ENCODE measurements around the gene GBGT1.
"Not testable (repeated sequence)": the region's sequence is repeated elsewhere in the genome, so short reads cannot be mapped to it uniquely, and the experiment has no call there.

GRCh38 chr9:133208880-133209300, 45.2 kb upstream of the GBGT1 start, which contains the start of gene OBP2B:
- TF ChIP-seq, protein P1, sequence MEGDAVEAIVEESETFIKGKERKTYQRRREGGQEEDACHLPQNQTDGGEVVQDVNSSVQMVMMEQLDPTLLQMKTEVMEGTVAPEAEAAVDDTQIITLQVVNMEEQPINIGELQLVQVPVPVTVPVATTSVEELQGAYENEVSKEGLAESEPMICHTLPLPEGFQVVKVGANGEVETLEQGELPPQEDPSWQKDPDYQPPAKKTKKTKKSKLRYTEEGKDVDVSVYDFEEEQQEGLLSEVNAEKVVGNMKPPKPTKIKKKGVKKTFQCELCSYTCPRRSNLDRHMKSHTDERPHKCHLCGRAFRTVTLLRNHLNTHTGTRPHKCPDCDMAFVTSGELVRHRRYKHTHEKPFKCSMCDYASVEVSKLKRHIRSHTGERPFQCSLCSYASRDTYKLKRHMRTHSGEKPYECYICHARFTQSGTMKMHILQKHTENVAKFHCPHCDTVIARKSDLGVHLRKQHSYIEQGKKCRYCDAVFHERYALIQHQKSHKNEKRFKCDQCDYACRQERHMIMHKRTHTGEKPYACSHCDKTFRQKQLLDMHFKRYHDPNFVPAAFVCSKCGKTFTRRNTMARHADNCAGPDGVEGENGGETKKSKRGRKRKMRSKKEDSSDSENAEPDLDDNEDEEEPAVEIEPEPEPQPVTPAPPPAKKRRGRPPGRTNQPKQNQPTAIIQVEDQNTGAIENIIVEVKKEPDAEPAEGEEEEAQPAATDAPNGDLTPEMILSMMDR (IDR thresholded peaks at IDR 0.05) = not testable (repeated sequence)
- not testable (repeated sequence) for TF ChIP-seq POLR2A, EP300 (IDR thresholded peaks at IDR 0.05)
